HUDEP-2 (cell line): ENCODE data around the gene ANKMY1.
"Not testable (repeated sequence)": the region's sequence is repeated elsewhere in the genome, so short reads cannot be mapped to it uniquely, and the experiment has no call there.

ENCODE experiments used
- DNase-seq, 76 experiments: peaks; one replicate each; lab custom pipeline; 2025; ENCODE audit not compliant: unreplicated experiment in 76 of 76; lab: John Stamatoyannopoulos, UW

Gene ANKMY1

DNA sequence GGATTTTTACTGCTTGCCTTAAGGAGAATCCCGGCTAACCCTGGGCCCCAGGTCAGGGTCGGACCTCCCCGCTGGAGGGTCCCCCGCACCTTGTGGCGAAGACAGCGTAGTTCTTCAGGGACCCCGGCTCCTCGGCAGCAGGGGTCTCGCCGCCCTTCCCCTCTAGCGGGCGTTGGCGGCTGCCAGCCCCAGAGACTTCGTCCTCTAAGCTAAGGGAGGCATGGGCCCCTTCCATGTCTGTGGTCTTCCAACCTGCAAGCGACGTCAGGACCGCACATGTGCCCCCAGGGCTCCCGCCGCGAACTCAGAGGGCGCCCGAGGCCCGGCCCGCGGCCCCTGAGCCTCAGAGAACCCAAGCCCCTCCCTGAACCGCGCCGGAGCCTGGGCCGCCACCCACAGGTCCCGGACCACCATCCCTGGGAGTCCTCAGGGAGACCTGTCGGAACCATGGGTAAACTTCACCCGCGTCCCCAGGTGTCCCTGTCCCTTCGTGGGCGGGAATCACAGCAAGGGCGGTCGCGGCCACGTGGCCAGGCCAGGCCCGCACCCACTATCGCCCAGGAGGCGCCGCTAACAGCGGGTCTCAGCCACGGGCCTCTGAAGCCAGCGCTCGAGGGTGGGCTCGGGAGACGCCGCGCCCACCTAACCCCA, 562 bp downstream of the ANKMY1 start:
- no peak for DNase-seq

DNA sequence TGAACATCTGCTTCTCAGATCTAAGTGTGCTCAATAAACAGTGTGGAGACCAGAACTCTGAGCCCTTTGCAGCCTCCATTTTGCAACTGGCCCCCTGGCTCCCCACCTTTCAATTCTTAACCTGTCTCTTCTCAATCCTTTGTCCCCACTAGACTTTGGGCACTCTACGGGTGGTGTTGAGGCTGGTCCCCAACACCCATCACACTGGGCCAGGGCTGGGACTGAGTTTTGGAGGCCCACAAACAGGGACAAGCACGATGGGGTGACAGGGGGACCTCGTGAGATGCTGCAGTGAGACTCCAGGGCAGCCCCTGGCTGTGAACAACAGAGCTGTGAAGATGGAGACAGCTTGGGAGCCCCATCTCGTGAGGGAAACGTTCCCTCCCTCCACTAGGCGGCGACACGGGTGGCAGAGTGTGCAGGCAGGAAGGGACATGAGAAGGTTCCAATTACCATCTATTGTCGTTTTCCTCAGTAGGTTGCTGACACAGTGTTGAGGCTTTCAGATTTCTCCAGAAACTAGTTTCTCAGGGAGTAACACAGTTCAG, 1.2 kb downstream of the ANKMY1 start:
- DNase-seq: peak in 69 of 76 experiments; percentile 13 to 80 (median 60)

DNA sequence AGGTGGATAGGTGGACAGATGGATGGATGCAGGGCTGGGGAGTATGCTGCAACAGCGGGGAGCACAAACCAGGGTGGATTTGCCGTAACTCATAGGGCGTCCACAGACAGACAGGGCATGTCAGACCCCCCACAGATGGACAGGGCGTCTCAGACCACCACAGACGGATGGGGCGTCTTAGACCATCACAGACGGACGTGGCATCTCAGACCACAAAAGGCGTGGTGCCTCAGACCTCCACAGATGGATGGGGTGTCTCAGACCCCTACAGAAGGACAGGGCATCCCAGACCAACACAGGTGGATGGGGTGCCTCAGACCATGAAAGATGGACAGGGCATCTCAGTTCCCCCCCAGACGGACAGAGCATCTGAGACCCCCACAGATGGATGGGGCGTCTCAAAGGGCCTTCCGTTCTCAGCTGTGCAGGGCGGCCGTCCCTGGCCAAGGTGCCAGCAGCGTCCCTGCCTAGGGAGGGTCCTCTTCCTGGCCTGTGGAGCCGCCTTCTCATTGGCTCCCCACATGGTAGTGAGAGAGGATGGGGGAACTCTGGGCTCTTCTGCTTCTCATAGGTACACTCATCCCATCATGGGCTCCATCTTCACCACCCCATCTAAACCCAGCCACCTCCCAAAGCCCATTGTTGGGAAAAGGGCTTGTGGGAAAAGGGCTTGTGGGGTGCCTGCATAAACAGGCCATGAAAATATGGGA, 2.1 kb downstream of the ANKMY1 start:
- DNase-seq: no peak

DNA sequence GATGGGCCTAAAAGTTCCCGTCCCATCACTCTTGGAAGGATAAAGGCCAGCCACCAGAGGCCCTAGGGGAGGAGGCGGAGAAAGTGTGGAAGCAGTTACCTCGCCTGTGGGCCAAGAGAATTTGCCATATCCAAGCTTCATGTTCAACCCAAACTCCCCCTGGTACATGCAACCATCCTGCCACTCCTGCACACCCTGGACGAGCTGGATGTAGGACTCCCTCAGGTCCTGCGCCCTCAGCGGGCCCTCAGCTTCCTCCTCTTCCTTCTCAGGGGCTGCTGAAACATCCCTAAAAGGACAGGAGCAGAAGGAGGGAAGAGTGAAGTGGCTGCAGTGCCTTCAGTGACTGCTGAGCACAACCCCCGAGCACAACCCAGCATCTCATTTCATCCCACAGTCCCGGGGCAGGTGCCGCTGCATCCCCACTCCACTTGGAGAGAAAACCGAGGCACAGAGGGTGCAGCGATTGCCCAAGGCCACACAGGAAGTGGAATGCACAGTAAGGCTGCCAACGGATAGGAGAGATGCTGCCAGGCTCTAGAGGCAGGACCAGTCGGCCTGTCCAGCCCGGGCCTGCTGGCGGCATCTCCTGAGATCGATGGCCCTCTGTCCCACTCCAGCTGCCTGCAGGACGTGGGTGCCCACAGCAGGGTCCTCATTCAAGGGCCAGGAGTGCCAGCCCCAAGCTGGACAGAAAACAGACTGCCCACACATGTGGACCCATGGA, 2.9 kb downstream of the ANKMY1 start:
- no peak for DNase-seq

DNA sequence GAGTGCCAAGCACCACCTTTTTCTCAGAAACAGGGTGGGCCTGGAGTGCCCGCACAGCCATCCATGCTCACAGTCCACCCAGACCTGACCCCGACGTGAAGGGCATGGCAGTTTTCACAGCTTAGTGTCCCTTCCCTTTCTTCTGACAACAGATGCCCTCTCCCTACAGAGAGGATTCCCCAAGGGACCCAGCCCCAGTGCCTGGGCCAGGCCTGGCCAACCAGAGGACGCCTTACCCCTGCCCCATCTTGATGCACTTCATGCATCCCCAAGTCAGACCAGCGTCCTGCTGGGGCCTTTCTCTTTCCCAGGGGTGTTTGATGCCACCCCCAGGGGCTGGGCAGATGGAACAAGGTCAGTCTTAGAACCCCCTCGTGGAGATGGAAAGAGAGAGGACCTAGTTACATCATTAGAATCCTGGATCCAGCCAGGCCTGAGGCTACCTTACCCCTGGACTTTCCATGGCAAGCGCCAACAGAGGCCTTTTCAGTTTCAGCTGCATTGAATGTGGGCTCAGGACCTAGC, 3.8 kb downstream of the ANKMY1 start:
- DNase-seq: no peak

DNA sequence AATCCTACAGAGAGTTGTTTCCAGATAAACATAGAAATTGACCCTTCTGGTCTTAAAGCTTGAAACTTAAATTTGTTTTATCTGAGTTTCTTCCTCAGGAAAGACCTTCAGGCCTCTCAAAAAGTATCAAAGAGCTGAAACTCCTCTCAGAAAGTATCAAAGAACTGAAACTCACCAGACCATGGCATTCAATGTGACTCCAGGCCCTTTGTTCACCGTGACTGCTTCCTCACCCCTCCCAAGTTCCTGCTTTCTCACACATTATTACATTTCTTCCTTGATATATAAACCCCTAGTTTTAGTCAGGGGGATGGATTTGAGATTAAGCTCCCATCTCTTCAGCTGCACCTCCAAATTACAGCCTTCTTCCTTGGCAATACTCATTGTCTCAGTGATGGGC, 6.0 kb downstream of the ANKMY1 start:
- no peak for DNase-seq

DNA sequence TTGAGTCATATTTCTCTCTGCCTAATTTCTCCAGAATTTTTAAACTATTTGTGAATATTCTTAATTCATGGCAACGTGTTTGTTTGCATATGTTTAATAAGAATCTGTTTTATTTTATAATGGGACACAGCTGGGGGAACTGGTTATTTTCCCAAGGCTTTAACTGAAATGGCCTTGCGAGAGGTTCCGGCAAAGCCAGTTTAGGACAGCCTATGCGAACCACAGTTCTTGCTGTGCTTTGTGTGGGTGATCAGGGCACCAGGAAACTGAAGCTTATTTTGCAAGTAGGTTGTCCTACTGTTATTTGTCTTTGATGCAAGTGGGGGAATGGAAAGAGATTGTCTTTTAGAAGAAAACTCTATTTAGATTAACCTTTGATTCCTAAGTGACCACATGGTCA, 6.5 kb downstream of the ANKMY1 start:
- DNase-seq: no peak

DNA sequence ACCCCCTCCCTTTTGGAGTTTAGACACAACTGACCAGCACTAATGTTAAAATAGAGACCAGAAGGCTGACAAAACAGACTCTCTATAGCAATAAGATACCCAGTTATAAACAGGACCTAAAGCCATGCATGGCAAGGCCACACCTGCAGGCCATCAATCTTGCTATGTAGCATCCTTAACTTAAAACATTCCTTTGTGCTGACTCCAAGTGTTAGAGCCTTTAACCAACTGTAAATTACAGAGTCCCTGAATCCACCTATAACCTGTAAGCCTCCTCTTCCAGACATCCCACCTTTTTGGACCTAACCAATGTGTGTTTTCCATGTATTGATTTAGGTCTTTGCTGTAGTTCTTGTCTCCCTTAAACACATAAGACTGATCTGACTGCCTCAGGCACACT, 17.9 kb downstream of the ANKMY1 start:
- DNase-seq: no peak

DNA sequence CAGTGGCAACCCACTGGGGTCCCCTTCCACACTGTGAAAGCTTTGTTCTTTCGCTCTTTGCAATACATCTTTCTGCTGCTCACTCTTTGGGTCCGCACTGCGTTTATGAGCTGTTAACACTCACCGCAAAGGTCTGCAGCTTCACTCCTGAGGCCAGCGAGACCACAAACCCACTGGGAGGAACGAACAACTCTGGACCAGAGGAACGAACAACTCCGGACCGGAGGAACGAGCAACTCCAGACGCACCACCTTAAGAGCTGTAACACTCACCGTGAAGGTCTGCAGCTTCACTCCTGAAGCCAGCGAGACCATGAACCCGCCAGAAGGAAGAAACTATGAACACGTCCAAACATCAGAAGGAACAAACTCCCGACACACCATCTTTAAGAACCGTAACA, 18.7 kb downstream of the ANKMY1 start:
- not testable (repeated sequence) for DNase-seq

DNA sequence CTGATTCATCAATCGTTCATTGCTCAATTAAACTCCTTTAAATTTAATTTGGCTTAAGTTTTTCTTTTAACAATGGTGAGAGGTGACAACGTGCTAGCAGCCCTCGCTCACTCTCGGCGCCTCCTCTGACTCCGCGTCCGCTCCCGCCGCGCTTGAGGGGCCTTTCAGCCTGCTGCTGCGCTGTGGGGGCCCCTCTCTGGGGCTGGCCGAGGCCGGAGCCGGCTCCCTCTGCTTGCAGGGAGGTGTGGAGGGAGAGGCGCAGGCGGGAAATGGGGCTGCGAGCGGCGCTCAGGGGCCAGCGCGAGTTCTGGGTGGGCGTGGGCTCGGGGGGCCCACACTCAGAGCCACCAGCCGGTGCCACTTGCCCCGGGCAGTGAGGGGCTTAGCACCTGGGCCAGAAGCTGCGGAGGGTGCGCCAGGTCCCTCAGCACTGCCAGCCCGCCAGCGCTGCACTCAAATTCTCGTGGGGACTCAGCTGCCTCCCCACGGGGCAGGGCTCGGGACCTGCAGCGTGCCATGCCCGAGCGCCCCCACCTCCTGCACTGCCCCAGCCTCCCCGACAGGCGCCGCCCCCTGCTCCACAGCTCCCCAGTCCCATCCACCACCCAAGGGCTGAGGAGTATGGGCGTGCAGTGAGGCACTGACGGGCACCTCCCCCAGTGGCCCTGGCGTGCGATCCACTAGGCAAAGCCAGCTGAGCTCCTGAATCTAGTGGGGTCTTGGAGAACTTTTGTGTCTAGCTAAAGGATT, 19.6 kb downstream of the ANKMY1 start:
- no peak for DNase-seq

DNA sequence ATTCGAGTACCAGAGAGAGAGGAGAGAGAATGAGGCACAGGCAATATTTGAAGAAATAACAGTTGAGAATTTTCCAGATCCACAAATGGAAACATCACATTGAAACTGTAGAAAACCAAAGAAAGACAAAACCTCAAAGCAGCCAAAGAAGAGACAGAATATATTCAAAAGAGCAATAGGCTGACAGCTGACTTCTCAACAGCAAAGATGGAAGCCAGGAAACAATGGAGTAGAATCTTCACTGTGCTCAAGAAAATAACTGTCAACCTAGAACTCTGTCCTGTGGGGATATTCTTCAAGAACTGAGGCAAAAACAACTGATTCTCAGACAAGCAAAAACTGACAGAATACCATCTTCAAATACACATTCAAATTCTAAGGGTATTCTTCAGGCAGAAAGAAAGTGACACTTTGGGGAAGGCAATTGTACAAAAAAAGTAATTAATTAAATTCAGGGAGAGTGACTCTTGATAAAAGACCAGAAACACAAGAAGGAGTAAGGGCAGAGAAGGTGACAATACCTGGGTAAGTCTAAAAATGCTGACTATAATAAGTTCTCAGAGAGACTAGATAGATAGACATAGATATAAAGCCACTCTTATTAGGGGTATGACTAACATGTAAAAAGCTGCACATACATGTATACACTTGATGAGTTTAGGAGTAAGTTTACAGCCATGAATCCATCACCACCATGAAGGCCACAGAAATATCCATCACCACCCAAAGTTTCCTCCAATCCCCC, 25.6 kb downstream of the ANKMY1 start:
- DNase-seq: no peak

DNA sequence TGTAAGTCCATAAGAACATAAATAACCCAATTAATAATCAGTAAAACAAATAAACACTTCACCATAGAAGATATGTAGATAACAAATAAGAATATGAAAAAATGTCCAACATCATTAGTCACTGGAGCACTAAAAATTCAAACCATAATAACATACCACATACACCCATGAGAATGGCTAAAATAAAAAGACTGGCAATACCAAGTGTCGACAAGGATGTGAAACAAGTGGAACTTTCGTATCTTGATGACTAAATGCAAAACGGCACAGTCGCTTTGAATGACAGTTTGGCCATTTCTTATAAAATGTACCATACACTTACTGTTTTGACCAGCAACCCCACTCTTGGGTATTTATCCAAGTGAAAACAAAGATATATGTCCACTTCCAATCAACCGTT, 26.8 kb downstream of the ANKMY1 start:
- DNase-seq: no peak

DNA sequence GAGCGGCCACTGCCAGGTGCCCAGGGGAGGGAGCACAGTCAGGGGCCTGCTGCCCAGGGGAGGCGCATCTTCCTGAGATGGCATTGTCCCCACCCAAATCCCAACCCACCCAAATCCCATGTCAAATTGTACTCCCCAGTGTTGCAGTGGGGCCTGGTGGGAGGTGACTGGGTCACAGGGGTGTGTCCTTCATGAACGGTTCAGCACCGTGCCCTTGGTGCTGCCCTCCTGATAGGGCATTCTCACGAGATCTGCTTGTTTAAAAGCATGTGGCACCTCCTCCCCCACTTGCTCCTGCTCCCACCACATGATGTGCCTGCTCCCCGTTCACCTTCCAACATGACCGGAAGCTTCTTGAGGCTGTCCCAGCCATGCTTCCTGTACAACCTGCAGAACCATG, 27.6 kb downstream of the ANKMY1 start:
- DNase-seq: no peak

DNA sequence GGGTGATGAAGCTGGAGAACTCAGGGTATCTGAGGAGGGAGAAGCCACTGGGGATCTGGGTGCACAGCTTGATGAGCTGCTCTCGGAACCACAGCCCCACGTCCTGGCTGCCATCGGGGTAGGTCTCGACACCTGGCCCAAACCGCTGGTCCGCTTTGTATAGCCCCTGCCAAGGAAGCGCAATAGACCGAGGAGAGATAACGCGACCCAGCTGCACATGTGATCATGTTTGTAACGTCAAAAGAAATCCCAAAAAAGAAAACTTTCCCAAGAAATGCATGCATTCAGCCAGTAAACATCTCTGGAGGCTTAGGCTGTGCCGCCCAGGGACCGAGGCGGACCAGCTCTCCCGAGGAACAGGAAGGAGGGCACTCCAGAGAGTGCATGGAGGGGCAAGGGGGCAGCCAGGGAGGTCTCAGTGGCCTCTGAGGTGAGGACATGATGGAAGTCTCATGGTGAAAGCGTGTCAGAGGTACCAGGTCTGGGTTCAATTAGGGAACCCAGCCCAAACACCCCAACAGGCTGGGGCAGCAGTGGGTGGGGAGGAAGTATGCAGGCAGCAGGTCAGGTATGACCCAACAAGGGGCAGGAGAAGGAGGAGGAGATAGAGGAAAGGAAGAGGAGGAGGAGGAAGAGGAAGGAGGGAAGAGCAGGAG, 28.3 kb downstream of the ANKMY1 start:
- no peak for DNase-seq

DNA sequence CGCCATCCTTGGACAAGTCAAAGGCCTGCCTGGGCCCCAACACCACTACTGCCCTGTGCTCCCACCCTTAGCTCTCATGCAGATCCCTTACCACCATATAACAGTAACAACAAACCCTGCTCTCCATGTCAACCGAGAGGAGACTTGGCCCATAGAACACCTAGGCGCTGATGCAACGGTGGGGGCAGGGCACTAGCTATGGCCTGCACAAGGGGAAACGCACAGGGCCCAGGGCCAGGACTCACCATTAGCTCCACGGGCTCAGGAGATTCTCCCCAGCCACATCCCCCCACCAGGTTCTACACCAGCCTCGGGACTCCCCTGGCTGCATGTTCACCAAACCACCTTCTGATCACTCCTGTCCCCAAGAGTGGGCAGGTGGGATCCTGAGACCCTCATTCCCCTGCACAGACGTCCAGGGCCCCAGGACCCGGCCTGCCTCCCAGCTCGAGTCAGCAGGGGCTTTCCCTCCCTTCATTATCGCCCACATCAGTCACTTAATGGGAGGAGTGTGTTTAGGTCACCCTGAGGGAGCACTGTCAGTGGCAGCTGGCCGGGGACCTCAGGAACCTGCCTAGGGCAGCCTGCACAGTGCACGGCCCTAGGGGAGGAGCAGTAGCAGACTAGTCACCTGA, 29.3 kb downstream of the ANKMY1 start:
- DNase-seq: no peak

DNA sequence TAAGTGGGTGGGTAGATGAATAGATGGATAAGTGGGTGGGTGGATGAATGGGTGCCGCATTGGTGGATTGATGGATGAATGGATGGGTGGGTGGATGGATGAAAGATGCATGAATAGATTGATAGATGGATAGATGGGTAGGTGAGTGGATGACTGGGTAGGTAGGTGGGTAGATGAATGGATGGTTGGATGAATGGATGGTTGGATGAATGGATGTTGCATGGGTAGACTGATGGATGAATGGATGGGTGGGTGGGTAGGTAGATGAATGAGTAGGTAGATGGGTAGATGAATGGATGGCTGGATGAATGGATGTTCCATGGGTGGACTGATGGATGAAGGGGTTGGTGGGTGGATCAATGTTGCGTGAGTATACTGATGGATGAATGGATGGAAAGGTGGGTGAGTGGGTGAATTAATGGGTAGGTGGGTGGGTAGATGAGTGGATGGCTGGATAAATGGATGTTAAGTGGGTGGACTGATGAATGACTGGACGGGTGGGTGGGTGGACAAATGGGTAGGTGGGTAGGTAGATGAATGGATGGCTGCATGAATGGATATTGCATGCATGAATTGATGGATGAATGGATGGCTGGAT, 30.5 kb downstream of the ANKMY1 start:
- no peak for DNase-seq

DNA sequence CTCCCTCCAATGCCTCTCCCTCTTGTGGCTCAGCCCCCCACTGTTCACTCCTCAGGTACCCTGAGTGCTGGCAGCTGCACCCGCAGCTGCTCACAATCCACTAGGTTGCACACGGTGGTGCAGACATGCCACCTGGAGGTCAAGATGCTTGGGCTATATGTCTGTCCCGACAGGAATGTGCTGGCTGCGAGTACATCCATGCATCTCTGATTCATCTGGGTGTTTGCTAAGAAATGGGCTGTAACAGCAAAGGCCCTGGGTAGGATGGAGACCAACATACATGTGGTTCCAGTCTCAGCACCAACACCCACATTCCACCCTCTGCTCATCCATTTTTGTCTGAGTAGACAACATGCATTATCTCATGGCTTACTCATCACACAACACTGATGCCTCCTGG, 31.3 kb downstream of the ANKMY1 start:
- no peak for DNase-seq

DNA sequence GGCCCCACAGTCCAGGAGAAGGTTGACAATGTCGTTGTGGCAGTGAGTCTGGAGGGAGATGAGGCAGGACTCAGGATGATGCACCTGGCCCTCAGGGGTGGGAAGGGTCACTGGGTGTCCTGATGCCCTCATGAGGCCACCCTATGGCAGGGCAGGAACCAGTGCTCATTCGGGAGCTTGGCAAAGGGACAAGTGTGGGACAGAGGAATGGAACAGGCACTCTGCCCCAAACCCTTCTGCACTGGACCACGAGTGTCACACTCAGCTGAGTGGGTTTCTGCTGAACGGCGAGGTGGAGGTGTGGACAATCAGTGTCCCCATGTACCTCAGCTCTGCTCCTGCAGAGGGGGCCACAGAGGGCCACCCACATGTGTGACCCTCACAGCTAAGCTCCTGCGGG, 32.0 kb downstream of the ANKMY1 start:
- DNase-seq: no peak
